ENCODE results near the gene IGFBP1.

Gene IGFBP1

DNA sequence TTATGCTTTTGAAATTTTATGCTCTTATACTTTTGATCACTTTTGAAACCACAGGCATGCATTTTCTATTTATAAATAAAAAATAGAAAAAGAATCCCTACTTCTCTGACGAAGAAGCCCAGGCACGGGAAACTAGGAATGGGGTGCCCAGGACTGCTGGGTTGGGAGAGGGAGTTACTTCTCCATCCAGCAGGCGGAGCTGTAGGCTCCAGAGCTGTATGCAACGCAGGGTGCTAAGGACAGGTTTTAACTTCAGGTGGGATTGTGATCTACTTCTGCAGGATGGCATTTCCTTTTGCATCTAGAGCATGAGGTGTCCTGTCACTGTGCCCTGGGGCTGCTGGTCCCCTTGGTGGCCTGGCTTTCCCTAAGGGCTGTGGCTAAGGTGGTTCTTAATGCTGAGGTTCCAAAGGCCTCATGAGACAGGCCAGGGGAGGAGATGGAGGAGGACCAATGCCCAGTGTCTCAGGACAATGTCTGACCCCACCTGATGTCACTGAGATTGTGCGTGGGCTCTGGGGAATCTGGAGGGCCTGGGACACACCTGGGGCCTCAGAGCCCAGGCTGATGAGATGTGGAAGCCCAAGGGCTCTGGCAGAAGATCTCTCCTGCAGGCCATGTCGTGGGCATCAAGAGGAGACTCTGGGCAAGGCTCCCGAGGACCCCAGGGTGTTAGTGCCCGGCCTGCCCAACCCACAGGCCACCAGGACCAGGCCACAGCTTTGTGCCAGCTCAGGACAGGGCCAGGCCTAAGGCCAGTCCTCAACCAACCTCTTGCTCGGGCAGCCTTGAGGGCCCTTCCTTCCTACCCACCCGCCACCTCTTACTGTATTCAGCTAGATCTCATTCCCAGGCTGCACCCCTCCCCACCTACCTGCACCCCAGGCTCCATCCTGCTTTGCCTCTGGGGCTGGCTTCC lies 15.9 kb upstream of the IGFBP1 start:
- peak; percentile 59 for TF ChIP-seq RAD21 (IDR thresholded peaks at IDR 0.05; ENCODE audit: low read depth)
- TF ChIP-seq CREB1 (IDR thresholded peaks at IDR 0.05; ENCODE audit: low read depth): no peak
- TF ChIP-seq, protein P1, sequence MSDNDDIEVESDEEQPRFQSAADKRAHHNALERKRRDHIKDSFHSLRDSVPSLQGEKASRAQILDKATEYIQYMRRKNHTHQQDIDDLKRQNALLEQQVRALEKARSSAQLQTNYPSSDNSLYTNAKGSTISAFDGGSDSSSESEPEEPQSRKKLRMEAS (IDR thresholded peaks at IDR 0.05): no peak

DNA sequence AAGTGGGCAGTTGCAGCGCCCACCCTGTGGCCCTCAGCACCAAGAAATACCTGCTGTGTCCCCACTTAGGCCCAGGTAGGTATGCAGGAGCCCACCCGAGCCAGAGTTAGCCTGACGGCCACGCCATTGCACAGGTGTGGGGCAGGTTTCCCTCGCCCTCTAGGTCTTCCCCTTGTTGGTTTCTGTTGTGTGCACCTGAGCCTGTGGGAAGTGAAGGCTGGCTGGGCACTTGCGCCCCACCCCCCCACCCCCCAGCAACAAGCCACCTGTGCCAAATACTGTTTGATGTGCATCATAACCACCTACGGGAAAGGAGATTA lies 15.3 kb upstream of the IGFBP1 start, which contains the start of gene CCDC201:
Gene CCDC201, minus strand, starts transcription at position 48 of the 320 bp plus-strand sequence. CDS start 75 bp downstream, outside the sequence.
- TF ChIP-seq CREB1 (IDR thresholded peaks at IDR 0.05; ENCODE audit: low read depth): no peak
- TF ChIP-seq, protein P1 (IDR thresholded peaks at IDR 0.05): no peak
- TF ChIP-seq, protein P2, sequence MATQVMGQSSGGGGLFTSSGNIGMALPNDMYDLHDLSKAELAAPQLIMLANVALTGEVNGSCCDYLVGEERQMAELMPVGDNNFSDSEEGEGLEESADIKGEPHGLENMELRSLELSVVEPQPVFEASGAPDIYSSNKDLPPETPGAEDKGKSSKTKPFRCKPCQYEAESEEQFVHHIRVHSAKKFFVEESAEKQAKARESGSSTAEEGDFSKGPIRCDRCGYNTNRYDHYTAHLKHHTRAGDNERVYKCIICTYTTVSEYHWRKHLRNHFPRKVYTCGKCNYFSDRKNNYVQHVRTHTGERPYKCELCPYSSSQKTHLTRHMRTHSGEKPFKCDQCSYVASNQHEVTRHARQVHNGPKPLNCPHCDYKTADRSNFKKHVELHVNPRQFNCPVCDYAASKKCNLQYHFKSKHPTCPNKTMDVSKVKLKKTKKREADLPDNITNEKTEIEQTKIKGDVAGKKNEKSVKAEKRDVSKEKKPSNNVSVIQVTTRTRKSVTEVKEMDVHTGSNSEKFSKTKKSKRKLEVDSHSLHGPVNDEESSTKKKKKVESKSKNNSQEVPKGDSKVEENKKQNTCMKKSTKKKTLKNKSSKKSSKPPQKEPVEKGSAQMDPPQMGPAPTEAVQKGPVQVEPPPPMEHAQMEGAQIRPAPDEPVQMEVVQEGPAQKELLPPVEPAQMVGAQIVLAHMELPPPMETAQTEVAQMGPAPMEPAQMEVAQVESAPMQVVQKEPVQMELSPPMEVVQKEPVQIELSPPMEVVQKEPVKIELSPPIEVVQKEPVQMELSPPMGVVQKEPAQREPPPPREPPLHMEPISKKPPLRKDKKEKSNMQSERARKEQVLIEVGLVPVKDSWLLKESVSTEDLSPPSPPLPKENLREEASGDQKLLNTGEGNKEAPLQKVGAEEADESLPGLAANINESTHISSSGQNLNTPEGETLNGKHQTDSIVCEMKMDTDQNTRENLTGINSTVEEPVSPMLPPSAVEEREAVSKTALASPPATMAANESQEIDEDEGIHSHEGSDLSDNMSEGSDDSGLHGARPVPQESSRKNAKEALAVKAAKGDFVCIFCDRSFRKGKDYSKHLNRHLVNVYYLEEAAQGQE (IDR thresholded peaks at IDR 0.05; ENCODE audit: low read depth): no peak
- no peak for TF ChIP-seq FOXM1 (IDR thresholded peaks at IDR 0.05; ENCODE audit: borderline replicate concordance, low read depth)
- TF ChIP-seq RAD21 (IDR thresholded peaks at IDR 0.05; ENCODE audit: low read depth): no peak
- TF ChIP-seq YY1 (IDR thresholded peaks at IDR 0.05; ENCODE audit: low read depth): no peak
- no peak for TF ChIP-seq TAF1 (IDR thresholded peaks at IDR 0.05; ENCODE audit: low read depth)
- no peak for TF ChIP-seq NFIC (IDR thresholded peaks at IDR 0.05)
- no peak for TF ChIP-seq EGR1 (IDR thresholded peaks at IDR 0.05)
- TF ChIP-seq TCF12 (IDR thresholded peaks at IDR 0.05; ENCODE audit: low read depth): no peak
- TF ChIP-seq TEAD4 (IDR thresholded peaks at IDR 0.05): no peak
- no peak for TF ChIP-seq ZBTB7A (IDR thresholded peaks at IDR 0.05; ENCODE audit: low read depth)
- TF ChIP-seq, protein P3, sequence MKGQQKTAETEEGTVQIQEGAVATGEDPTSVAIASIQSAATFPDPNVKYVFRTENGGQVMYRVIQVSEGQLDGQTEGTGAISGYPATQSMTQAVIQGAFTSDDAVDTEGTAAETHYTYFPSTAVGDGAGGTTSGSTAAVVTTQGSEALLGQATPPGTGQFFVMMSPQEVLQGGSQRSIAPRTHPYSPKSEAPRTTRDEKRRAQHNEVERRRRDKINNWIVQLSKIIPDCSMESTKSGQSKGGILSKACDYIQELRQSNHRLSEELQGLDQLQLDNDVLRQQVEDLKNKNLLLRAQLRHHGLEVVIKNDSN (IDR thresholded peaks at IDR 0.05): no peak
- TF ChIP-seq EP300 (IDR thresholded peaks at IDR 0.05; ENCODE audit: borderline replicate concordance): no peak
- TF ChIP-seq CEBPB (IDR thresholded peaks at IDR 0.05): no peak

DNA sequence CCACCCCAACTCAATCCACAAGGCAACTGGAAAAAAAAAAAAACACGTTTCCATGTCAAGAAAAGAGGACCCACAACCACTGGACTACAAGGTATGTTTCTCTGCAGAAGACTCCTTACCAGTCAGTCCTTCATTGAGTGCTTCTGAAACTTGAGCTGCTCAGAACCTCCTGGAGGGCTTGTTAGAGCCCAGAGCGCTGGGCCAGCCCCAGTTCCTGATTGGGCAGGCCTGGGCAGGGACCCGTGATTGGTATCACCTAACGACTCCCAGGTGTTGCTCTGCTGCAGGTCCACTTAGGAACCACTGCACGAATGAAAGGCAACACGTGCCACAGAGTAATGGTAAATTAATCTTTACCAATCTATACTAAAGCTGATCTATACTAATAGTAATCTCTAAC lies 14.9 kb upstream of the IGFBP1 start:
- no peak for TF ChIP-seq EGR1 (IDR thresholded peaks at IDR 0.05)
- TF ChIP-seq, protein P1 (IDR thresholded peaks at IDR 0.05): peak; percentile 38; the same call in 1 of the 2 replicates

DNA sequence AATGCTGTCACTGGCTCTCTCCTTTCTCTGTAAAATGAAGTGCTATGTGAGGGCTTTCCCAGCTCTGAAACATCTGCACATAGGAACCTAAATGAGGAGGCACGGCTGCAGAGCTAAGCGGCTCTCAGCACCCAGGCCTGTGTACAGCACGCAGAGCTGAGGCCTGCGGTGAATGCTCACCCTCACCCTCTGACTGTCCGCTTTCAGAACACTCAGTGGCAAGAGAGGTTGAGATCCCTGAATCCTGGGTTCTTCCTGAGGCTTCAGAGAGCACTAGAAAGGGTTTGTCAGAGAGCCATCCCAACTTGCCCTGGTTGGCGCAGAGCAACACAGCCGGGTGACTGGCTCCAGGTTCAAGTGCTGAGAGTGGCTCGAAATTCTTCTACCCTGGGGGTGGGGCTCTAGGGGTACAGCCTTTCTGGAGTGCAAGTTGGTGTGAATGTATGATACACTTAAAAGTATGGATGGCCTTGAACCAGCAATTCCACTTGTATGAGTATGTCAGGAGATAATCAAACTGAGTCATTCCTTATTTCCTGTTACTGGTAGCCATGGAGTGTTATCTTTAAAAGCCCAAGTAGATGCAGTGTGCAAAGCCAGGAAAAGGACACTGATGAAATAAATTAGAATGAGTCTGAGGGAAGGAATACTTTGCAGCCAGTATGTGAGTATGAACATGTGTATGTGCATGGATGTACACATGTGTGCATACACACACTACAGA lies 13.7 kb upstream of the IGFBP1 start:
- TF ChIP-seq ZBTB7A (IDR thresholded peaks at IDR 0.05; ENCODE audit: low read depth): no peak
- no peak for TF ChIP-seq RAD21 (IDR thresholded peaks at IDR 0.05; ENCODE audit: low read depth)
- no peak for TF ChIP-seq YY1 (IDR thresholded peaks at IDR 0.05; ENCODE audit: low read depth)
- TF ChIP-seq CEBPB (IDR thresholded peaks at IDR 0.05): no peak
- no peak for TF ChIP-seq NFIC (IDR thresholded peaks at IDR 0.05)
- TF ChIP-seq TCF12 (IDR thresholded peaks at IDR 0.05; ENCODE audit: low read depth): no peak
- no peak for TF ChIP-seq EGR1 (IDR thresholded peaks at IDR 0.05)
- TF ChIP-seq CREB1 (IDR thresholded peaks at IDR 0.05; ENCODE audit: low read depth): no peak
- no peak for TF ChIP-seq TEAD4 (IDR thresholded peaks at IDR 0.05)
- TF ChIP-seq, protein P2 (IDR thresholded peaks at IDR 0.05; ENCODE audit: low read depth): no peak
- TF ChIP-seq TAF1 (IDR thresholded peaks at IDR 0.05; ENCODE audit: low read depth): no peak
- TF ChIP-seq, protein P1 (IDR thresholded peaks at IDR 0.05): no peak
- TF ChIP-seq, protein P3 (IDR thresholded peaks at IDR 0.05): no peak
- no peak for TF ChIP-seq EP300 (IDR thresholded peaks at IDR 0.05; ENCODE audit: borderline replicate concordance)
- no peak for TF ChIP-seq FOXM1 (IDR thresholded peaks at IDR 0.05; ENCODE audit: borderline replicate concordance, low read depth)

DNA sequence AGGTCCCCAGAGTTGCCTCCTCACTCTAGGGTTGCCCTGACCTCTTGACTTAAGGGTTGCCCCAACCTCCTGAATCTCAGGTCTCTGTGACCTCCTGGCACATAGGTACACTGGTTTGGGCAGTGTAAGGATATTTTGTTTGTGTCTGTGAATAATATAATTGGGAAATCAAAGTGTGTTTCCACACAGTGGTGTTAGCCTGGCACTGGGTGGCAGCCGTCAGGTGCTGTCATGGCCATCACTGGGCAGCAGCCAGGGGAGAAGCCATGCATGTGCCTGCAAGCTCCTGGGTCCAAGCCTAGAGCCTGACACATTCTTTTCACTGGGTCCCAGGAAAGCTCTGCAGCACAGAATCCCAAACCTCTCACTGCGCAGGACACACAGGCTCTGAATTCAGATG lies 11.8 kb upstream of the IGFBP1 start:
- TF ChIP-seq CEBPB (IDR thresholded peaks at IDR 0.05): no peak
- TF ChIP-seq TEAD4 (IDR thresholded peaks at IDR 0.05): no peak

Measured in Ishikawa (cell line).